Activated CD8-positive, alpha-beta memory T cell treated with anti-CD3 and anti-CD28 coated beads, Interleukin-2, amount 50 U/mL, for 48 hours (primary cell): ENCODE results near the gene DENND1A.

ENCODE experiments used
- DNase-seq: peaks from one replicate; pipeline ENCODE4 v3.0.0-alpha.2; 2020

DENND1A gene

DNA sequence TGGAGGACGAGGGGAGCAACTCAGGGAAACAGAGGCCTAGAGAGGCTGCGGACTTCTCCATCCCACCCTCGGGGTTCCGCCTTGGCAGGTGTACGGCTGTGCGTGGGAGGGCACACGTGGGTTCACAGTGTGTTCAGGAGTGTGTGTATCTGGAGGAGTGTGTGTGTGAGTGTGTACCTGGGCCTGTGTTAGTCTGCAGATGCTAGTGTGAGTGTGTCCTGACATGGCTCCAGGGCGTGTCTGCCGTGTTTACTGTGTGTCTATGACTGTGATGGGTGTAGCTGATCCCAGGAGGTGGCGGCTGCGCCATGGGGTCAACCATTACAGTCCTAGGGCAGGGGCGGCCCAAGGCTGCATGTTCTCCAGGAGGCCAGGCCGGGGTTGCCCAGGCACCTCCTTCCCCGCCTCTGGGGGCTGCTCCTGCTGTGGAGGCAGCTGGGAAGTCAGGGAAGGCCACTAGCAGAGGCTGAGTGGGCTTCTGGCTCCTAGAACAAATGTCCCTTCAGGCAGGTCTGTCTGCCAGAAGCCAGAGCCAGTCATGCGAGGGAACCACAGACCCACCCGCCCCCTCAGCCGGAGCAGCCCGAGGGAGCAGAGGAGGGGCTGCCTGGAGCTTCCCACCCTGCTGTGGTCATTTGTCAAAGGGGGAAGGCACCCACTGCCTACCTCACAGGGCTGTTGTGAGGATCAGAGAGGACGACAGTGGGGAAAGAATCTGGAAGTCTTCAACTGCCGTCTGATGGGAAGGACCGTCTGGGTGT is 552.5 kb downstream of the DENND1A start:
- no peak for DNase-seq

DNA sequence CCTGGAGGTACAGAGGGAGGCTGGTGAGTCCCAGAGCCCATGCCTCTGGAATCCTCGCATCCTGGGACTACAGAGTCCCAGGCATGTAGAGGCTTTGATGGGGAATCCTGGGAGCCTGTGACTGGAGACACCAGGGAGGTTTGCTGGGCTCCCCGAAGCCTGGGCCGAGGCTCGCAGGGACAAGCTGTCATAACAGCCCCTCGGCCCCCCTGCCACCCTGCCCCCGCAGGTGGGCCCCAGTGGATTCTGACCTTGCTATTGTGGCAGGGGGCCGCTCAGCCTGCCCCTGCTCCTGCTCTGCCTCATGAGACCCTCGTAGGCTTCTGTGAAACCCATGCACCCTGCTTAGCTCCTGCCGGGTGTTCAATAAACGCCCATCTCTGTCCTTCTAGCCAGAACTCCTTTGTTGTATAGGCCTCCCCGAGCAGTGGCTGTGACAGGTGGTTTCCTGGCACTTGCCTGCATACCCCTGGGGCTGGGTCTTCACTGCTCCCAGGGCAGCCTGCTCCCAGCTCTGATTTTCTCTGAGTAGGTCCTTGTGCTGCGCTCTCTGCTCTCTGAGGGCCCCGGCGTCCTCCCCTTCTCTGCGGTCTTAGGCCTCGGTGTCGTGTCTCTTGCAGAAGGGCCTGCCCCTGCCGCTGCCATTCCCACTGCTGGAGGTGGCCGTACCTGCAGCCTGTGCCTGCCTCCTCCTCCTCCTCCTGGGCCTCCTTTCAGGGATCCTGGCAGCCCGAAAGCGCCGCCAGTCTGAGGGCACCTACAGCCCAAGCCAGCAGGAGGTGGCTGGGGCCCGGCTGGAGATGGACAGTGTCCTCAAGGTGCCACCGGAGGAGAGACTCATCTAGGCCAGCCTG is 553.5 kb downstream of the DENND1A start:
- no peak for DNase-seq

DNA sequence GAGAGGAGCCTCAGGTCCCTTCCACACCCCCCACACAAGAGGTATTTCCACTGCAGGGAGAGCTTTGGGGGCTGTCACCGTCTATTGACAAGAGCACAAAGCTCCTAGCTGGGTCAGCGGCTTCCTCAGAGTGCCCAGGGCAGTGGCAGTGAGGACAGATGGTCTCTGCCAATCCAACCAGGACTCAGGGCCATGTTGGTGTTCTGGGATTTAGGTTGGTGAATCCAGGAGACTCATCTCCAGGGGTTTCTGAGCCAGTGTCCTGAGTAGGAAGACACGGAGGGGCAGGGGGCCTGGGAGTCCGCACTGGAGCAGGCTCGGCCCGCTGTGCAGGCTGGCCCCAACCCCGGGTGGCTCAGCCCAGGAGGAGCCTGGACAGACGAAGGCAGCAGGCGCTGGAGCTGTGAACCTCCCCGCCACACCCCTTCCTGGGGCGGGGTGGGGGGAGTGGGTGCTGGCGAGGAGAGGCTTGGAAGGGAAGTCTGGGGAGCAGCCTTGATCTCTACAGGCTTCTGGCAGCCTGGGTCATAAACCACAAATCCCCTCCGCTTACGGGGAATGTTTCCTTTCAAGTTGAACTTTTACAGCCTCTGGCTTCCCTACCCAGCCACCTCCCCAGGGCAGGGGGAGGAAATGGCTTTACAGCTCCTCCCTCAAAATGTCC is 554.3 kb downstream of the DENND1A start:
- no peak for DNase-seq

DNA sequence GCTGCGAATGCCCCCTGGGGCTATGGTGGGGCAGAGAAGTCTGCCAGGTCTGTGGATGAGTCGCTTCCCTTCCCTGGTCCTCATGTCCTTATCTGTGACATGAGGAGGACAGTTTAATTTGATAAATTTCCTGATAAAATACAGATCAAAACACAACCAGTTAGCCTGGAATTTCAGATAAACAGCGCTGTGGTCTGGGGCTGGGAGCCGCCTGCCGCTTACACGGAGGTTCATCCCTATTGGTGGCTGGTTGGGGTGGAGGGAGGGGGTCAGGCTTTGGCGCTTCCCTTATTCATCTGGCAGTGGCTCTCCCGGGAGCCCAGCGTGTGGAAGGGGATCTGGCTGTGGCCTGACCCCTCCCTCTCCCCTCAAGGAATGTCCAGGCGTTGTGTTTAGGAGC is 556.0 kb downstream of the DENND1A start:
- no peak for DNase-seq

DNA sequence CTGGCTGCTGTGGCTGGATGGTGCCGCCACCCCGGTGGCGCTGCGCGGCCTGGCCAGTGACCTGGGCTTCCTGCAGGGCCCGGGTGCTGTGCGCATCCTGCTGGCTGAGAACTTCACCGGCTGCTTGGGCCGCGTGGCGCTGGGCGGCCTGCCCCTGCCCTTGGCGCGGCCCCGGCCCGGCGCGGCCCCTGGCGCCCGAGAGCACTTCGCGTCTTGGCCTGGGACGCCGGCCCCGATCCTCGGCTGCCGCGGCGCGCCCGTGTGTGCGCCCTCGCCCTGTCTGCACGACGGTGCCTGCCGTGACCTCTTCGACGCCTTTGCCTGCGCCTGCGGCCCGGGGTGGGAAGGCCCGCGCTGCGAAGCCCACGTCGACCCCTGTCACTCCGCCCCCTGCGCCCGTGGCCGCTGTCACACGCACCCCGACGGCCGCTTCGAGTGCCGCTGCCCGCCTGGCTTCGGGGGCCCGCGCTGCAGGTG is 556.4 kb downstream of the DENND1A start:
- no peak for DNase-seq

DNA sequence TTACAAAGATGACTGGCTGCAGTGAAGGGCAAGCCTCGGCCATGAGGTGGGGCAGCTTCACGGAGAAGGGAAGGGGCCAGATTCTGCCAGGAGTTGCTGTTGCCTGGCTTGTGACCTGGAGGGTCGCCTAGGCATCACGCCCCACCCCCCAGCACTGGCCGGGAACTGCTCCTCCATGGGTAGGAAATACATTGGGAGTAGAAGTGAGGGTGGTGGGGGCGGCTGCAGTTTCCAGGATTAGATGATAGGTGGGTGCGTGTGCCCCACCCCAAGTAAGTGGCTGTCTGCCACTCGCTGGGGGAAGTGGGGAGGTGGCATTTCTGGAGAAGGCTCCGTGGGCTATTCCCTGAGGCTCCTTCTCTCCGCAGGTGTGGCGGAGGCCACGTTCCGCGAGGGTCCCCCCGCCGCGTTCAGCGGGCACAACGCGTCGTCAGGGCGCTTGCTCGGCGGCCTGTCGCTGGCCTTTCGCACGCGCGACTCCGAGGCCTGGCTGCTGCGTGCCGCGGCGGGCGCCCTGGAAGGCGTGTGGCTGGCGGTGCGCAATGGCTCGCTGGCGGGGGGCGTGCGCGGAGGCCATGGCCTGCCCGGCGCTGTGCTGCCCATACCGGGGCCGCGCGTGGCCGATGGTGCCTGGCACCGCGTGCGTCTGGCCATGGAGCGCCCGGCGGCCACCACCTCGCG is 557.0 kb downstream of the DENND1A start:
- no peak for DNase-seq

DNA sequence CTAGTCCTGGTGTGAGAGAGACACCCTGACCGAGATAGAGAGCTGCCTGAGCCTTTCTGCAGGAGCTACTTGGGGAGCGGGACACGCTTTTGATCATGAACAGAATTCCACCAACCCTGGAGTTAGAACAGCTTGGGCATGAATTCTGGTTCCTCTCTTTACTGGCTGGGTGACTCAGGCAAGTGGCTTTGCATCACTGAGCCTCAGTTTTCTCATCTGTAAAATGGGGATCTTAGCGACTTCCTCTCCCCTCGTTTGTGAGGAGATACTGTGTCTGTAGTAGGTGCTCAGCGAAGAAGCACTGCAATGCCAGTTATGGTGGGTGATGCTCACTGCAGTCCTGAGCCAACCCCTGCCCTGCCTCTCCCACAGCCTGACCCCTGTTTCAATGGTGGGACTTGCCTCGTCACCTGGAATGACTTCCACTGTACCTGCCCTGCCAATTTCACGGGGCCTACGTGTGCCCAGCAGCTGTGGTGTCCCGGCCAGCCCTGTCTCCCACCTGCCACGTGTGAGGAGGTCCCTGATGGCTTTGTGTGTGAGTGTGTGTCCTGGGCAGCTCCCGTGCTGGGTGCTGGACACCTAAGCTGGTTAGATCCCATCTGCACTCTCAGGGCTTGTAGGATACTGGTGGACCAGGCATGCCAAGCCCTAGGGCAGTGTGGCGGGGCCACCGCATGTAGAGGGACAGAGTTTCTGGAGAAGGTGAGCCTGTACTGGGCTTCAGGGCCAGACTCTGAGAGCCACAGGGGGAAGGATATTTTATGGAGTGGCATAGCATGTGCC is 557.9 kb downstream of the DENND1A start:
- DNase-seq, result no peak

DNA sequence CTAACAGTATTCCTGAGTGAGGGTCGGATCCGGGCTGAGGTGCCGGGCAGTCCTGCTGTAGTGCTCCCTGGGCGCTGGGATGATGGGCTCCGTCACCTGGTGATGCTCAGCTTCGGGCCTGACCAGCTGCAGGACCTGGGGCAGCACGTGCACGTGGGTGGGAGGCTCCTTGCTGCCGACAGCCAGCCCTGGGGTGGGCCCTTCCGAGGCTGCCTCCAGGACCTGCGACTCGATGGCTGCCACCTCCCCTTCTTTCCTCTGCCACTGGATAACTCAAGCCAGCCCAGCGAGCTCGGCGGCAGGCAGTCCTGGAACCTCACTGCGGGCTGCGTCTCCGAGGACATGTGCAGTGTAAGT is 558.7 kb downstream of the DENND1A start:
- DNase-seq, result no peak

DNA sequence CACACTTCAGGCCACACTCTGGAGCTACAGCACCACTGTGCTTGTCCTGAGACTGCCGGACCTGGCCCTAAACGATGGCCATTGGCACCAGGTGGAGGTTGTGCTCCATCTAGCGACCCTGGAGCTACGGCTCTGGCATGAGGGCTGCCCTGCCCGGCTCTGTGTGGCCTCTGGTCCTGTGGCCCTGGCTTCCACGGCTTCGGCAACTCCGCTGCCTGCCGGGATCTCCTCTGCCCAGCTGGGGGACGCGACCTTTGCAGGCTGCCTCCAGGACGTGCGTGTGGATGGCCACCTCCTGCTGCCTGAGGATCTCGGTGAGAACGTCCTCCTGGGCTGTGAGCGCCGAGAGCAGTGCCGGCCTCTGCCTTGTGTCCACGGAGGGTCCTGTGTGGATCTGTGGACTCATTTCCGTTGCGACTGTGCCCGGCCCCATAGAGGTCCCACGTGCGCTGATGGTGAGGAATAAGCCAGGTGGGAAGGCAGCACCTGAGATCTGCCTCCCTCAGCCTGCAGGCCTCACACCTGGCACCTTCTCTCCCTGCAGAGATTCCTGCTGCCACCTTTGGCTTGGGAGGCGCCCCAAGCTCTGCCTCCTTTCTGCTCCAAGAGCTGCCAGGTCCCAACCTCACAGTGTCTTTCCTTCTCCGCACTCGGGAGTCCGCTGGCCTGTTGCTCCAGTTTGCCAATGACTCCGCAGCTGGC is 559.2 kb downstream of the DENND1A start:
- DNase-seq, result no peak

DNA sequence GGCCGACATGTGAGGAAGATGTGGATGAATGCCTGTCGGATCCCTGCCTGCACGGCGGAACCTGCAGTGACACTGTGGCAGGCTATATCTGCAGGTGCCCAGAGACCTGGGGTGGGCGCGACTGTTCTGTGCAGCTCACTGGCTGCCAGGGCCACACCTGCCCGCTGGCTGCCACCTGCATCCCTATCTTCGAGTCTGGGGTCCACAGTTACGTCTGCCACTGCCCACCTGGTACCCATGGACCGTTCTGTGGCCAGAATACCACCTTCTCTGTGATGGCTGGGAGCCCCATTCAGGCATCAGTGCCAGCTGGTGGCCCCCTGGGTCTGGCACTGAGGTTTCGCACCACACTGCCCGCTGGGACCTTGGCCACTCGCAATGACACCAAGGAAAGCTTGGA is 559.8 kb downstream of the DENND1A start:
- no peak for DNase-seq

DNA sequence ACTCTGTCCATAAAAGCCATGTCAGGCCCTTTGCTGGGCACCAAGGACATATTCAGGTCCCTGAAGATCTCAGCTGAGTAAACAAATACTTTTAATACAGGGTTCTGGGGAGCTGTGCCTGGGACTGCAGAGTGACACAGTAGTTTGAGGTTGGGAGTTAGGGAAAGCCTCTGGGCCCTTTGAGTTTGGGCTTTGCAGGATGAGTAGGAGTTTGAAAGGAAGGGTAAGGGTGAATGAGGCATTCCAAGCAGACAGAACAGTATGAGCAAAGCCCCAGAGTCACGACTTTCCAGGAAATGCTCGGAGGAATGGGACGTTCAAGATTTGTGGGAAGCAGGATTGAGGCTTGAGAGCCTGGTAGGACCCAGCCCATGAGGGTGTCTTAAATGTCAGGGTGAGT is 560.6 kb downstream of the DENND1A start:
- DNase-seq, result no peak

DNA sequence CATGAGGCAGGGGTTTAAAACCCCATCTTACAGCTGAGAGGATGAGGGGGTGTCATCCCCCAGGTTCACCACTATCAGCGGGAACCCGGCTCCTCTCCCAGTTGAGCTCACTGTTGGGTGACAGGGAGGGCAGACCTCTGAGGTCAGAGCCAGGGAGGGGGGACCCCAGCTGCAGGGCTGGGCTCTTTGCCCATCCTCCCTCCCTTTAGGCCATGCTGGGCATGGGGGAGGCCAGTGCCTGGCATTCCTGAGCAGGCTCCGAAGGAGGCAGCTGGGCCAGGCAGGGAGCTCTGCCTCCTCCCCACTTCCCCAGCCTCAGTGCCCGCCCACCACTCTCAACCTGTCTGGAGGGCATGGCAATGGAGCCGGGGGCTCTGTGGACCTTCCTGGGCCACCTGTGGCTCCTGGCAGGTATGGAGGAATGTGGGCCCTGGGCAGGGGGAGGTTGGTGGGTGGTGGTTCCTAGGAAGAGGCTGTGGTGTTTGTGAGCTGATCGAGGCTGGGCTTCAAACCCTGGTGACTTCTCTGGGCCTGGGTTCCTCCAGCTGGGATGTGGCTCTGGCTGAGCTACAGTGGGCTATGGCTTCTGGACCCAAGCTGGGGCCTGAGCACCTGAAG is 561.3 kb downstream of the DENND1A start:
- no peak for DNase-seq

DNA sequence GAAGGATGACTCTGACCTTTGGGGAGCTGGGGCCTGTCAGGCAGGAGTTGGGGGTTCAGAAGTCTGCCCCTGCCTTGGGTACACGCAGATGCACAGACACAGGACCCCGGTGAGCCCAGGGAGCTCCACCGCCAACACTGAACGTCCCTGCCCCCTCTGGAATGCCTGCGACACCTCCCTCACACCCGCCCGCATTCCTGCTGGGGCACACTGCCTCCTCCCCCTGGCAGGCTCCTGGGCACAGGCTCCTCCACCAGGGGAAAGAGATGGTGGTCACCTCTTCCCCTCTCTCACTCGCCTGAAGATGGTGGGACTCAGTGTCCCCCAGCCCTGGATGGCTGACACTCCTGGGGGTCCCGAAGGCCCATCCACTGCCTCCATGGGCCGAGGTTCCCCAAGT is 561.9 kb downstream of the DENND1A start:
- DNase-seq, result no peak

DNA sequence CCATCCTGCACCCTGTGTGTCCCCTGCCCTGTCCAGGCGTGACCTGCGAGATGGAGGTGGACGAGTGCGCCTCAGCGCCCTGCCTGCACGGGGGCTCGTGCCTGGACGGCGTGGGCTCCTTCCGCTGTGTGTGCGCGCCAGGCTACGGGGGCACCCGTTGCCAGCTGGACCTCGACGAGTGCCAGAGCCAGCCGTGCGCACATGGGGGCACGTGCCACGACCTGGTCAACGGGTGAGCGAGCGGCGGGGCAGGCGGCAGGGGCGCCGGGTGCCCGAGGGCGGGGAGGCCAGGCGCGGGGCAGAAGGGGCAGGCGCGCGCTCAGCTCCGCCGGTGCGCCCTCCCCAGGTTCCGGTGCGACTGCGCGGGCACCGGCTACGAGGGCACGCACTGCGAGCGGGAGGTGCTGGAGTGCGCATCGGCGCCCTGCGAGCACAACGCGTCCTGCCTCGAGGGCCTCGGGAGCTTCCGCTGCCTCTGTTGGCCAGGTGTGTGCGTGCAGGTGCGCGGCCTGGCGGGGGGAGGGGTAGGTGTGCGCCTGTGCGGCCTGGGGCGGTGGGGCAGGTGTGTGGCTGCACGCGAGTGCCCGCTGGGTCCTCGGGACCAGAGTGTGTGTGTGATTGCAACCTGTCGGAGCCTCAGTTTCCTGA is 563.9 kb downstream of the DENND1A start:
- DNase-seq, result no peak

DNA sequence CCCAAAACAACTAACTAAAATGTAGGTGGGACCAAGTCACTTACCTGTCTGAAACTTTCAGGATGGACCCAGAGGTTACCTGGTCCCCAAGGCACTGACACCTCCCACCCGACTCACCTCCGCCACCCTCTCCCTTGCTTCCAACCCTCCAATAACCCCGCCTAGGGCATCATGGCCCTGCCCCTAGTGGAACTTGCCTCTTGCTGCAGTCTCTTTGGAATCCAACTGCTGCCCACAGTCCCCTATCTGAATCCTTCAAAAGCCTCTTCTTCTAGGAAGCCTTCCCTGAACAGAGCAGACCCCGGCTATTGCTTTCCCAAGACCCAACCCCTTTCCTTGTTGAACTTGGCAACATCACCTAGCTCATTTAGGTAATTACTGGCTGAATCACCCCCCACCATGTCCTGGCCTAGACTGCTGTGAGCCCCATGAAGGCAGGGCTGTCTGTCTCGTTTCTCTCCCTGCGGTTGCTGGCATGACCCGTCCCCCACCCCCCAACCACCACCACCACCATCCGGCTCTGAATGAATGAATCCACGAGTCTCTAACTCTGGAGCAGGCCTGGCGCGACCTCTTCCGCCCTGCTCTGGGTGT is 564.5 kb downstream of the DENND1A start:
- DNase-seq, result no peak

DNA sequence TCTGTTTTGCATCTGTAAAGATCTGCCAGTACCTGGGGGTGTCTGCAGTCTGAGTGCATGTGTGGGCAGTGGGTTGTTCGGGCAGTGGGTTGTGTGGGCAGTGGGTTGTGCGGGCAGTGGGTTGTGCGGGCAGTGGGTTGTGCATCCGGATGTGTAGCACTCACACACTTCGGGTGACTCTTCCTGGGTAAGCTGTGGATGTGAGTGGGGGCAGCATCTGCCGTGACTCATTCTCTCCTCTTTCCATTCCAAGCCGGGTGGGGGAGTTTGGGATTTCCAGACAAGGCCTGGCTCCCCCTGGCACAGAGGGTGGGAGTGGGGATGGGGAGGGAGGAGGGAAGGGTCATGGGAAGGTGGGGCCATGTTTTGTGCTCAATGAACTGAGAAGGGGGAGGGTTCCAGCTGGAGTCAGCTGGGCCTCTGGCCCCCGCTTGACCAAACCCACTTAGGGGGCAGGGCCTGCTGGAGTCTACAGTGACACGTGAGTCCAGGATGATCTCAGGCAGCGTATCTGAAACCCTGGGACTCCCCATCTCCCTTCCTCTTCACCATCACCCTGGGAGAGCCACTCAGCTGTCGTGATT is 565.6 kb downstream of the DENND1A start:
- no peak for DNase-seq

DNA sequence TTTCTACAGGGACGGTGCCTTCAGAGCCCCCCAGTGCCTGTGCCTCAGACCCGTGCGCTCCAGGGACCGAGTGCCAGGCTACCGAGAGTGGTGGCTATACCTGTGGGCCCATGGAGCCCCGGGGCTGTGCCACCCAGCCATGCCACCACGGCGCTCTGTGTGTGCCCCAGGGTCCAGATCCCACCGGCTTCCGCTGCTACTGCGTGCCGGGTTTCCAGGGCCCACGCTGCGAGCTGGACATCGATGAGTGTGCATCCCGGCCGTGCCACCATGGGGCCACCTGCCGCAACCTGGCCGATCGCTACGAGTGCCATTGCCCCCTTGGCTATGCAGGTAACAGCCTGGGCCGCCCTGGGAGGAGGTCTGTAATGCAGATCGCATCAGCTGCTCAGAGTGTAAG is 567.1 kb downstream of the DENND1A start:
- no peak for DNase-seq

DNA sequence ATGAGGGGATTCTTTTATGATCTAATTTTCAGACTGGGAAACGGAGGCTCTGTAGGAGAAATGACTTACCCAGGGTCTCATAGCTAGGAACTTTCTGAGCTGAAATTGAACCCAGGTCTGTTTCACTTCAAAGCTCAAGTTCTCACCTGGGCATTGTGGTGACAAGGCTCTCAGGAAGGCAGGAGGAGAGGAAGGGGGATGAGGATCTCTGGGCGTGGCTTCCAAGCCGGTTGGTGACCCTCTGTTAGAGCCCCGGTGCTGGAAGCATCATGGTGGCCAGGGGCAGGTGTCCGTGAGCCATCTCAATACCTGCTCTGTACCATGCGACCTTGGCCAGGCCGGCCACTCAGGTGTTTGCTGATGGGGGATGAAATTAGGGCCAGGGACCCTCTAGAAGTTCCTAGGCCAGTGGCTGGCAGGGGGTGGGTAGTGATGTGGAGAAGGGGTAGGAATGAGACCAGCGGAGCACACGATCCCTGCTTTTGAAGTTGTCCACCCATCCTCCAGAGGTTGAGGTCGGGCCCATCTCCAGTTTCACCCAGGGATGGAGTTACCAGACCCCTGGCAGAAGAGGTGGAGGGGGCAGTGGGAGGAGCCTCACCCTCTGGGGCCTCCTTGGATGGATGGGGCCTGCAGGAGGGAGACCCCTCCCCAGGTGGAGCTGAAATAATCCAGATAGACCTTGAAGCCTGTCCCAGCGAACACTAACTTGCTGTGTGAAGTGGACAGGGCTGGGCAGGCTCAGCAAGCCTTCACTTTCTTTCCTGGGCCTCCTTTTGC is 568.0 kb downstream of the DENND1A start:
- DNase-seq, result no peak
